Measurements from ENCODE around the gene COL13A1.

The COL13A1 gene

DNA sequence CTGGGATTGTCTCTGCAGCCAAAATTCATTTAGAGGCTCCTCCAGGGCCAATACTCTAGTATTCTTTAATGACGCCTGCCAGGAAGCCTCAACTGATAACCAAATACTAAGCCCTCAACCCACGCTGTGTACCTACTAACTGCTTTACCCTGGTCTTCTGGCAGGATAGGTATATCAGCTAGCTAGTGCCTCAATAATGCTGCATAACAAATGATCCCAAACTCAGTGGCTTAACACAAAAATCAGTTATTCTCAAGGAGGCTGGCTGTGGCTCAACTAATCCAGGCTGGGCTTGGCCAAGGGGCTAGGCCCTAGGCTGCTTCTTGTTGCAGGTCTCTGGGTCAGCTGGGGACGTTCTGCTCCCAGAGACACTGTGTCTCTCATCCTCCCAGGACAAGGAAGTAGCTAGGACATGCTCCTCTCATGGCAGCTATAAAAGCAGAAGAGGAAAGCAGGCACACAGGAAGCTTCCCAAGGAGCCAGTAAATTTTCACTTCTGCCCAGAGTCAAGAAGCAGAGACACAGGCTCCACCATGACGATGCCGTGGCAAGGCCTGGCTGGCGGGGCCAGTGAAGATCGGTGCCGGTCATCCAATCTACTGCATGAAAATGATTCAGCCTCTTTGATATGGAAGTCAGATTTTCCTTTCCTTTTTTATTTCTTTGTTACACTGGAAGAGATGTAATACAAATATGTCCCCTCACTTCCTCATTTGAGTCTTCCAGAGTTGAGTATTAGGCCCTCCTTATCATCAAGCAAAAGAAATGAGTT, 28.6 kb upstream of the COL13A1 start:
- H3K9me3 ChIP-seq (ENCODE audit: control insufficient read depth, low read length), result no peaks in the 10 kb centered on the region
- no peaks in the 10 kb centered on the region for H3K27me3 ChIP-seq (ENCODE audit: control insufficient read depth, insufficient read depth, low read length)
- H3K4me2 ChIP-seq (ENCODE audit: low read length), result no peak overlapping the region
- no peak overlapping the region for H3K4me3 ChIP-seq (ENCODE audit: low read depth, low read length)
- TF ChIP-seq, protein P1, sequence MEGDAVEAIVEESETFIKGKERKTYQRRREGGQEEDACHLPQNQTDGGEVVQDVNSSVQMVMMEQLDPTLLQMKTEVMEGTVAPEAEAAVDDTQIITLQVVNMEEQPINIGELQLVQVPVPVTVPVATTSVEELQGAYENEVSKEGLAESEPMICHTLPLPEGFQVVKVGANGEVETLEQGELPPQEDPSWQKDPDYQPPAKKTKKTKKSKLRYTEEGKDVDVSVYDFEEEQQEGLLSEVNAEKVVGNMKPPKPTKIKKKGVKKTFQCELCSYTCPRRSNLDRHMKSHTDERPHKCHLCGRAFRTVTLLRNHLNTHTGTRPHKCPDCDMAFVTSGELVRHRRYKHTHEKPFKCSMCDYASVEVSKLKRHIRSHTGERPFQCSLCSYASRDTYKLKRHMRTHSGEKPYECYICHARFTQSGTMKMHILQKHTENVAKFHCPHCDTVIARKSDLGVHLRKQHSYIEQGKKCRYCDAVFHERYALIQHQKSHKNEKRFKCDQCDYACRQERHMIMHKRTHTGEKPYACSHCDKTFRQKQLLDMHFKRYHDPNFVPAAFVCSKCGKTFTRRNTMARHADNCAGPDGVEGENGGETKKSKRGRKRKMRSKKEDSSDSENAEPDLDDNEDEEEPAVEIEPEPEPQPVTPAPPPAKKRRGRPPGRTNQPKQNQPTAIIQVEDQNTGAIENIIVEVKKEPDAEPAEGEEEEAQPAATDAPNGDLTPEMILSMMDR (IDR thresholded peaks at IDR 0.05), result no peak
- no peak overlapping the region for H3K9ac ChIP-seq
- no peak overlapping the region for H3K27ac ChIP-seq
- H3K36me3 ChIP-seq (ENCODE audit: control insufficient read depth, insufficient read depth, low read length), result no peaks in the 10 kb centered on the region
- no peaks in the 10 kb centered on the region for H3K4me1 ChIP-seq
- H2AFZ ChIP-seq, result no peak overlapping the region
- no peaks in the 10 kb centered on the region for H3K79me2 ChIP-seq

DNA sequence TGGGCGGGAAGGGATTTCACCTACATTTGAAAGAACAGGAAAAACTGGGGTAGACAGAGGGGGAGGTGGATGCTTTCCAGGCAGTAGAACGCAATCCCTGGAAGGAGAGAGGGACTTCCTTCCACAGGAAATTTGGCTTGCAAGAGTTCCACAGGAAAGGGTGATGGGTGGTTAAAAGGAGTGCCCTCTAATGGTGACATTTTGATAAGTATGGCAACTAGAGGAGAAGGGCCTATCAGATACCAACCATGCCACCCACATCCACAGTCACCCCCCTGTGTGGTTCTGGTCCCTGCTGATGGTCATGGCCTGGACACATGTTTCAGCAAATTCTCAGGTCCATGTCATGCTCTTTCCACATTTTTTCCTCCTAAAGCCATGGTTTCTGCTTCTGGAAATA, 27.1 kb upstream of the COL13A1 start:
- TF ChIP-seq, protein P1 (IDR thresholded peaks at IDR 0.05), result no peak
- Histone ChIP-seq H3K79me2 (no peaks in the 10 kb centered on the region), H2AFZ (no peak overlapping the region), H3K9me3 (ENCODE audit: control insufficient read depth, low read length) (no peaks in the 10 kb centered on the region), H3K27me3 (ENCODE audit: control insufficient read depth, insufficient read depth, low read length) (no peaks in the 10 kb centered on the region), H3K27ac (no peak overlapping the region), H3K9ac (no peak overlapping the region), H3K36me3 (ENCODE audit: control insufficient read depth, insufficient read depth, low read length) (no peaks in the 10 kb centered on the region), H3K4me2 (ENCODE audit: low read length) (no peak overlapping the region), H3K4me1 (no peaks in the 10 kb centered on the region), H3K4me3 (ENCODE audit: low read depth, low read length) (no peak overlapping the region)

DNA sequence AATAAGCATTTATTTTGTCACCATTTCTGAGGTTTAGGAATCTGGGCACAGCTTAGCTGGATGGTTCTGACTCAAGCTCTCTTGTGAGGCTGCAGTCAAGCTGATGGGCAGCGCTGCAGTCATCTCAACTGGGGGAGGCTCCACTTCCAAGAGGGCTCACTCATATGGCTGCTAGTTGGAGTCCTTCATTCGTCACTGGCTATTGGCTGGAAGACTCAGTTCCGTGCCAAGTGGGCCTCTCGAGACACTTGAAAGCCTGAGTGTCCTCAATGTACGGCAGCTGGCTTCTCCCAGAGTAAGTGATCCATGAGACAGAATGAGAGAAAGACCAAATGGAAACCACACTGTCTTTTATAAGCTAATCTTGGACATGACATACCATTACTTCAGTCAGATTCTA, 21.6 kb upstream of the COL13A1 start:
- Histone ChIP-seq H3K4me1 (no peaks in the 10 kb centered on the region), H3K4me2 (ENCODE audit: low read length) (no peak overlapping the region), H3K36me3 (ENCODE audit: control insufficient read depth, insufficient read depth, low read length) (no peaks in the 10 kb centered on the region), H3K27ac (no peak overlapping the region), H3K9me3 (ENCODE audit: control insufficient read depth, low read length) (no peaks in the 10 kb centered on the region), H3K9ac (no peak overlapping the region), H3K4me3 (ENCODE audit: low read depth, low read length) (no peak overlapping the region), H3K79me2 (no peaks in the 10 kb centered on the region), H2AFZ (no peak overlapping the region), H3K27me3 (ENCODE audit: control insufficient read depth, insufficient read depth, low read length) (no peaks in the 10 kb centered on the region)
- TF ChIP-seq, protein P1 (IDR thresholded peaks at IDR 0.05), result no peak

DNA sequence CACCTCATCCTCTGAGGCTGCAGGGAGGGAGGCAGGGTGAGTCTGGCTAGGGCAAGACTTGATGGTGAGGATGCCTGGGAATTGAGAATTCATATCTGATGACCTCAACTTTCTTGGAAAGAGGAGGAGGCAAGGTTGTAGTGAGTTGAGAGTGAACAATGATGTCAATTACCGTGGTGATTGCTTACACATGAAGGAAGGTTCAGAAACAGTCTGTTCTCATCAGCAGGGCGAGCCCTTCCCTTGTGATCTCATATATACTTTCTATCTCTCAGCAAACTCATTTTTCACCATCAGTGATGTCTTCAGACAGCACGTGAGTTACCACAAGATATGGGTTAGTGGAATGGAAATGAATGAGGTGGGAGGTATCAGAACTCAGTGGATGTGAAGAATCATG, 20.1 kb upstream of the COL13A1 start:
- Histone ChIP-seq H3K27me3 (ENCODE audit: control insufficient read depth, insufficient read depth, low read length) (no peaks in the 10 kb centered on the region), H3K27ac (no peak overlapping the region), H2AFZ (no peak overlapping the region), H3K4me2 (ENCODE audit: low read length) (no peak overlapping the region), H3K4me3 (ENCODE audit: low read depth, low read length) (no peak overlapping the region), H3K4me1 (no peaks in the 10 kb centered on the region), H3K79me2 (no peaks in the 10 kb centered on the region), H3K9ac (no peak overlapping the region), H3K36me3 (ENCODE audit: control insufficient read depth, insufficient read depth, low read length) (no peaks in the 10 kb centered on the region), H3K9me3 (ENCODE audit: control insufficient read depth, low read length) (no peaks in the 10 kb centered on the region)
- TF ChIP-seq, protein P1 (IDR thresholded peaks at IDR 0.05), result no peak

DNA sequence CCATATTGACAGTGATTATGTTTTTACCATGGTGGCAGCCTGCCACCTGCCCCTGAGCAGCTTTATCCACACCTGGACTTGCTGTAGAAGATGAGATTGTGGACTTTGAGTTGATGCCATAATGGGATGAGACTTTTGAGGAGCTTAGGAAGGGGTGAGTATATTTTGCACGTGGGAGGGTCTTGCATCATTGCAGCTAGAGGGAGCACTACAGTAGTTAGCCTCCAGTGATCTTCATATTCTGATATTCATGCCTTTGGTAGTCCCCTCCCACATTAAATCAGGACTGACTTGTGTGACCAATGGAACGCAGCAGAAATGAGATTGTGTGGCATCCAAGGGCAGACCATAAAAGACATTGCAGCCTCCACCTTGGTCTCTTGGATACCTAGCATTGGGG, 18.2 kb upstream of the COL13A1 start:
- no peak overlapping the region for H3K4me2 ChIP-seq (ENCODE audit: low read length)
- no peaks in the 10 kb centered on the region for H3K79me2 ChIP-seq
- H3K36me3 ChIP-seq (ENCODE audit: control insufficient read depth, insufficient read depth, low read length), result no peaks in the 10 kb centered on the region
- no peak overlapping the region for H2AFZ ChIP-seq
- no peak overlapping the region for H3K9ac ChIP-seq
- no peaks in the 10 kb centered on the region for H3K9me3 ChIP-seq (ENCODE audit: control insufficient read depth, low read length)
- H3K27me3 ChIP-seq (ENCODE audit: control insufficient read depth, insufficient read depth, low read length), result no peaks in the 10 kb centered on the region
- H3K27ac ChIP-seq, result no peak overlapping the region
- no peaks in the 10 kb centered on the region for H3K4me1 ChIP-seq
- no peak overlapping the region for H3K4me3 ChIP-seq (ENCODE audit: low read depth, low read length)
- TF ChIP-seq, protein P1 (IDR thresholded peaks at IDR 0.05), result no peak
